GM19468 (cell line): ENCODE measurements around the gene CIB2.

Source experiments
- ATAC-seq: cut with Tn5 transposase; IDR thresholded peaks from one replicate; pipeline ENCODE4 v1.9.1; 2021; ENCODE audit warnings: mild to moderate bottlenecking, moderate library complexity, moderate number of reproducible peaks; ENCODE audit not compliant: unreplicated experiment; ENCODE audit errors: extremely low read depth

CIB2 gene

GRCh38 chr15:78088773-78089080, 42.5 kb downstream of the CIB2 start:
- no peak for ATAC-seq

DNA sequence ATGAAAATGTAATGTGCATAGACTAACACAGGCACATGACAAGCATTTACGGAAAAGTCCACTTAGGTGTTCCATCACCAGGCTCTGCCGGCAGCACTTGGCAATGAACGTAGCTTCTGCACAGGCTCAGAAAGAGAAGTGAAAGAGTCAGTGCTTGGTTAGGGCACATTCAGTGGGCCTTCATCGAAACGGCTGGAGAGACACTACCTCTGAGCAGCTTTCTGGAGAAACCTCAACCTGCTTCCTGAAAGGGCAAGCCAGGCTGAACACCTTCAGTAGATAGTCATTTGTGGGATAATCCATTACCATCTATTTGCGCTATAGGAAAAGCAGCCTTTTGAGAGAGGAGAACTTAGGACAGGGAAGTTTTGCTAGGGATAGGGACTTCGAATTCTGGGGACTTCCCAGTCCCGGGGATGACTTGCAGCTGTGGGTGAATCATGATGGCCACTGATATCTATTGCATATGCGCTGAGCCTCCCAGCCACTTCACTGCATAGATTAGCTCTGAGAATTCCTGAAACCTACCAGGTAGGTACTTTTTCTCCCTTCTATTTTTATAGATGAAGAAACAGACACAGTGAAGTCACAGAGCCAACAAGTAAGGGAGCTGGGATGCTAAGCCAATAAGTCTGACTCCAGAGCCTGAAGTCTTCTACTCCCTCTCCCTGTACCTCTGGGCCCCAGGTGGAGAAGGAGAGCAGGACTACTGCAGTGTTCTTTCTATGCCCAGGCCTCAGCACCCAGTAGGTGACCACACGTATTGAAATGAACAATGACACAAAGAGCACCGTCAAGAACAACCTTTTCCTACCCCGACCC, 43.1 kb downstream of the CIB2 start:
- ATAC-seq: no peak

GRCh38 chr15:78085928-78086327, 45.3 kb downstream of the CIB2 start:
- ATAC-seq: no peak

GRCh38 chr15:78084449-78084750, 46.8 kb downstream of the CIB2 start:
- ATAC-seq: no peak

- ATAC-seq: peak; percentile 19
These were observed 47.4 kb downstream of the CIB2 start for GRCh38 chr15:78083687-78084448.

DNA sequence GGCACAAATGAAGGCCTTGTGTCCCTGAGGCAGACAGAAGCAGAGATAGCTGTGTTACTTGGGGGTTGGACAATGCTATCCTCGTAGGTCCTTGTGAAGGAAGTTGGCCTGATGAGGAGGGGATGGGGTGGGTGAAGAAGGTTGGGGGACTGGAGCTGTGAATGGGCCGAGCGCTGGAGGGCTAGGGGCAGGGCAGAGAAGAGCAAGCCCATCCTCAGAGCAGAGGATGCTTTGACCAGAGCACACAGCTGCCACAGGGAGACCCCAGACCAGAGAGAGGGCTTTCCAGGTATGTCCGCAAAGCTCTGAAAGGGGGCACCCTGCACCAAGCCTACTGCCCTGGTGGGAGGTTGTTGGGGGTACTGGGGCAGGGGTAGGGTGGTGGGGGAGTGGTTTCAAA, 48.1 kb downstream of the CIB2 start:
- no peak for ATAC-seq

DNA sequence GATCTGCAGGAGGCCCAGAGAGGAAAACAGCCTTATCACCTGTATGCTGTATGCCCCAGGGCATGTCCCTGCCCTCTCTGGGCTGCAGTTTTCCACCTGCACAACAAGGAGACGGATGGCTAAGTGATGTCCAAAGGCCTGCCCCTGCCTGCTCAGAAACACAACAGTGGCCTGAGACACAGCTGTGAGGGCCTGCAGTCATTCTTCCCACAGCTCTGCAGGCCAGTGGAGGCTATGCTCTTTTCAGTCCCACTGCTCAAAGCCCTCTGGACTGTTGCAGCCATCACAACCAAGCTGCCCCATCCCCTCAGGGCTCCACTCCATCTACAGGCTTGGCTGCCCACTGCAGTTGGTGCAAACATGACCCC, 48.5 kb downstream of the CIB2 start:
- ATAC-seq: no peak

- ATAC-seq: no peak
These were observed 49.0 kb downstream of the CIB2 start for GRCh38 chr15:78082106-78082742.

- ATAC-seq: no peak
These were observed 51.2 kb downstream of the CIB2 start for GRCh38 chr15:78080088-78080460.

DNA sequence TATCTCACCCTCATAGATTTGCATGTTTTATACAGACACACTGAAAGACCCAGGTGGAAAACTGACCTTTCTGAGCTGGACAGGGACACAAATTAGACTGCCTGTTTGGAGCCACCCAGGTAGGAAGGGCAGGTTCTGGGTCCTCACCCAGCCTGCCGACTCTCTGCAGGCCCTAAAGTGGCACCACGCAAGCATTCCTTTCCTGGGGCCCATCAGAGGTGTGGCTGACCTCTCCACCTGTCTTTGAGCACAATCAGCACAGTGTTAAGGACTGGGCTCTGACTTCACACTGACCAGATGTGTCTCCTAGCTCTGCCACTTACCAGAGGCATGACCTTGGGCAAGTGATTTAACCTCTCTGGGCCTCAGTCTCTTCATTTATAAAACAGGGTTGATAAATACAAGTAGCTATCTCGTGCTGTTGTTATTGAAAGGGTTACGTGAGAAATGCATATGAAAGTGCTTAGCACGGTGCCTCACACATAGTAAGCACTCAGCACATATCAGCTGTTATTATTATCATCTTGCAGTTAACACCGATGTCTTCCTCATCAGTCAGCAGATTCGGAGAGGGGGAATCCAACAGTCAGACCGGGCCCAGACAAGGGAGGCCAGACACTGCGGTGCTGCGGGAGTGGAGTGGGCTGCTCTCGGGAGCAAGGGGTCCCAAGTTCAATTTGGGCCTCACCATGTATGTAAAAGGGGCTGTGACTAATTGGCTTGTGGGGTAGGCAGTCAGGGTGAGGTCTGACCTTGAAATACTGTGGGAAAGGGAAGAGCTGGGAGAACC, 51.8 kb downstream of the CIB2 start:
- ATAC-seq: no peak

GRCh38 chr15:78077871-78078210, 53.4 kb downstream of the CIB2 start:
- no peak for ATAC-seq

DNA sequence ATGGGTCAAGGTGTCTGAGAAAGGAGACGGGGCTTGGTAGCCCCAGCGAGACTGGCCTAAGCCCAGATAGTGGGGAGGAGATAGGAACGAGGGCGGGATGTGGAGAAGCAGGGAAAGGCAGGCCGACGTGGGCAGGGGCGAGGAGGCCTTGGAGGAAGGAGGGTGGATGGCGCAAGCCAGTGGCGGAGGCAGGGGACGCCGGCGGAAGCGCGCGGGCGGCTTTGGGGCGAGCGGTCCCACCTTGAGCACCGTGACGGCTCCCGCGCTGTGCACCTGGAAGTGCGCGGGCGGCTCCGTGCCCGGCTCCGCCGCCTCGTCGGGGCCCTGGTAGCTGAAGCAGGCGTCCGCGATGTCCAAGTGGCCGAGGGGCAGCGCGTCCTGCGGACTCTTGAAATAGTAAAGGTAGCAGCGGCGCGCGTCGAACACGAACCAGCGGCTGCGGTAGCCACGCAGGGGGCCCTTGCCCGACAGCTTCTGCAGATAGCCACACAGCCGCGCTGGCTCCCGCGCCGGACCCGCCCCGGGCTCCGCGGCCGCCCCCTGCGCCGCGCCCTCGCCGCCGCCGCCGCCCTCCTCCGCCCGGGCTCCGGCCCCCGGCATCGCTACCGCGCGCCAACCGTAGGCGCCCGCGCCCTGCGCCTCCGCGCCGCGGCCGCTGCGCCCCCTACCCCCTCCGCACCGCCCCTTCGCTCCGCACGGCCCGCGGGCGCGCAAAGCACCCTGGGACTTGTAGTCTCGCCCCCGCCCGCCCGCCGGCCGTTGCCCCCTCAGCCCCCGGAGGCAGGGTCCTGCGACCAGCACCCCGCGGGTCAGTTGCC, 54.0 kb downstream of the CIB2 start, which contains the start of gene TBC1D2B:
TSS of gene TBC1D2B (minus strand) at position 659 of the 818 bp plus-strand sequence. CDS start at position 600, 59 bp downstream.
- peak; percentile 29 for ATAC-seq

DNA sequence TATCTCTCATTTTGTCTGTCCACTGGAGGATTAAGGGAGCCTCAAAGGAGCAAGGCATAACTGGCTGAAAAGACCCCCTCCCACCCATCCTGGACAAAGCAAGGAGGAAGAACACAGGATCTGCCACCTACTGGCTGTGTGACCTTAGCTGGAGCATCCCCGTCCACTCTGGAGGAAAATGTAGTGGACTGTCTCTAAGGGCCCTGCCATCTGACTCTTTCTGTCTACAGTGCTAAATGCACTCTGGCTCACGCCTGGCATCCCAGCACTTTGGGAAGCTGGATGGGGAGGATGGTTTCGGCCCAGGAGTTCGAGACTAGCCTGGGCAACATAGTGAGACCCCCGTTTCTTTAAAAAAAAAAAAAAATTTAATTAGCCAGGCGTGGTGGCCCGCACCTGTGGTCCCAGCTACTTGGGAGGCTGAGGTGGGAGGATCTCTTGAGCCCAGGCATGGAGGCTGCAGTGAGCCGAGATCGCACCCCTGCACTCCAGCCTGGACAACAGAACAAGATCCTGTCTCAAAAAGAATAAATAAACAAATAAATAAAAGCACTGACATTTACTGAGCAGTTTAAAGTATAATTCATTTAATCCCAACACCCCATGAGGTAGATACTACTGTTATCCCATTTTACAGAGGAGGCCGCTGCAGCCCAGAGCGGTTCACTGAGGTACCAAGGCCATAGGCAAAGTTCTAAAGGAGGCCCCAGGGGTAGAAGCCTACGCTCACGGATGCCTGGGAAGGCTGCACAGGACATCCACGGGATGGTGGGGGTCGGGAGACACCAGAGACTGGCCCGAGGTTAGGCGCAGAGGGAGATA, 54.8 kb downstream of the CIB2 start:
- ATAC-seq: no peak

DNA sequence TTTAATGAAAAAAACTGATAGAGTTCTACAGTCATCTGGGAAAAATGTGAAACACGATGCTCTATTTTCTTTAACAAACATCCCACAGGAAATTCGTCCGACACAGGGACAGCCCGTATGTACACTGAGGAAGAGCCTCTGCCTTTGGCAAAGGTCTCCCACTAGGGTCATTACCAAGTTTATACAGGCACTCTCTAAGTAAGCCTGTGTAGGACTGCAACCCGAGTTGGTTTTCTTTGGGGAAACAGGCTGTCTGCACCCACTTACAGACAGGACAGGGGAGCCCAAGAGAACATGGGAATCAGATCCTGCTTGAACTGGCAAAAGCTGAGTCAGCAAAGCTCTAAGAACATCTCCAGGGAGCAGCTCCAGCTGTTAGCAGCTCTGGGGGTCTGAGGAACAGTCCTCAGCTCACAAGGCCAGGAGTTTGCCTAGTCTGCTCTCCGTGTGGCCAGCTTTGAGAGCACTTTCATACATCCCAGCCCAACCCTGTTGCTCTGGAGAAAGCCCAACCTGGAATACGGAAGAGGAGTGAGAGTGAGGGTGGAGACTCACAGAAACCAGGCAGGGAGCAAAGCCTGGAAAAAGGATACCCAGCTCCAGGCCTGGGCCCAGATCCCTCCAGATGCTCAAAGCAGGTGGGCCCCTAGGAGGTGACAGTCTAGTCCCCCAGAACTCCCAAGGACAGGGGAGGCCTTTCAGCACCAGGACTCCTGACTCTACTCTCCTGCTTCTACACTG, 55.6 kb downstream of the CIB2 start:
- ATAC-seq: no peak

DNA sequence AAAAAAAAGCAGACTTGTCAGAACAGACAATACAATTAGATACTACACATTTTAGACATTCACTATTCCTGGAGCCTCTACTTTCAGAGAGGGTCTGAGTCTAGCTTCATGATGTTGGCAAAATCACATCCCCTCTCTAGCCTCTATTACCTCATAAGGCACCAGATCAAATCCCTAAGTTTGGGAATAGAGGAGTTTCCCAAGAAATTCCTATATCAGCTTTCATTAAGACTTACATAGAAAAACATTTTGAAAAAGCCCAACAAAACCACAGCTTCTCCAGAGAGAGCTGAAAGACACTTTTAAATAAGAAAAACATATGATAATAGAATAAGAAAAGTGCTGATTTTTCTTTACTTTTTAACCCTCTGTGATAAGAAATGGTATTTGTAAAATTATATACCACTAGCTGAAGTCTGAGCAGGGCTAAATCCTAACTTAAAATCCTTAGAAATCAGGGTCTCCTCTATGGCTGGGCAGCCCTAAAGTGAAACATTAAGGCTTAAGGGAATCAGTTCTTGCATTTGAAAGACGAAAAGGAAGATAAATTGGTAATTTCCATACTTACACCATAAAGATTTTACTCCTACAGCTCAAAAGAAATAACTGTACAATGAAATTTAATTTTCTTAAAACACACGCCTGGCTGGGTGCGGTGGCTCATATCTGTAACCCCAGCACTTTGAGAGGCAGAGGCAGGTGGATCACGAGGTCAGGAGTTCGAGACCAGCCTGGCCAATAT, 58.0 kb downstream of the CIB2 start:
- no peak for ATAC-seq

GRCh38 chr15:78072080-78072892, 59.0 kb downstream of the CIB2 start:
- ATAC-seq: no peak

GRCh38 chr15:78071383-78071782, 59.9 kb downstream of the CIB2 start:
- ATAC-seq: no peak
